ENCODE measurements around the gene ENOX1.

ENOX1 gene

GRCh38 chr13:43339145-43339804 is 447.5 kb downstream of the ENOX1 start:
- DNase-seq, result no peak

- no peak for DNase-seq
Measured at GRCh38 chr13:43335764-43336163, 451.0 kb downstream of the ENOX1 start.

GRCh38 chr13:43333176-43333575 is 453.6 kb downstream of the ENOX1 start:
- no peak for DNase-seq

GRCh38 chr13:43331672-43332071 is 455.1 kb downstream of the ENOX1 start:
- DNase-seq, result no peak

GRCh38 chr13:43329702-43330101 is 457.1 kb downstream of the ENOX1 start:
- no peak for DNase-seq

- DNase-seq, result no peak
Measured at GRCh38 chr13:43328907-43329306, 457.9 kb downstream of the ENOX1 start.

- no peak for DNase-seq
Measured at GRCh38 chr13:43326100-43326499, 460.7 kb downstream of the ENOX1 start.

- no peak for DNase-seq
Measured at GRCh38 chr13:43325636-43326035, 461.1 kb downstream of the ENOX1 start.

GRCh38 chr13:43324129-43324528 is 462.6 kb downstream of the ENOX1 start:
- DNase-seq, result no peak

GRCh38 chr13:43319617-43320444 is 466.9 kb downstream of the ENOX1 start:
- DNase-seq, result no peak

GRCh38 chr13:43316946-43317353 is 469.8 kb downstream of the ENOX1 start:
- no peak for DNase-seq

GRCh38 chr13:43316281-43316680 is 470.5 kb downstream of the ENOX1 start:
- no peak for DNase-seq

- no peak for DNase-seq
Measured at GRCh38 chr13:43315522-43315921, 471.2 kb downstream of the ENOX1 start.

GRCh38 chr13:43309311-43309710 is 477.5 kb downstream of the ENOX1 start:
- no peak for DNase-seq

- peak in 1 of 2 donors; percentile 47 for DNase-seq
Measured at GRCh38 chr13:43307921-43308433, 478.8 kb downstream of the ENOX1 start.

- DNase-seq, result no peak
Measured at GRCh38 chr13:43307221-43307920, 479.4 kb downstream of the ENOX1 start.

GRCh38 chr13:43306372-43306771 is 480.4 kb downstream of the ENOX1 start:
- no peak for DNase-seq

GRCh38 chr13:43305416-43305815 is 481.4 kb downstream of the ENOX1 start:
- DNase-seq, result no peak

GRCh38 chr13:43304945-43305344 is 481.8 kb downstream of the ENOX1 start:
- DNase-seq, result no peak

- DNase-seq, result no peak
Measured at GRCh38 chr13:43304449-43304848, 482.3 kb downstream of the ENOX1 start.

- no peak for DNase-seq
Measured at GRCh38 chr13:43303033-43303729, 483.6 kb downstream of the ENOX1 start.

- no peak for DNase-seq
Measured at GRCh38 chr13:43301346-43301969, 485.3 kb downstream of the ENOX1 start.
